Measurements from ENCODE around the gene GPN2.
"Not testable (repeated sequence)": the region's sequence is repeated elsewhere in the genome, so short reads cannot be mapped to it uniquely, and the experiment has no call there.

The GPN2 gene

GRCh38 chr1:26900001-26900814, 10.1 kb upstream of the GPN2 start, which contains the start of gene GPATCH3:
Gene GPATCH3 (minus strand): TSS chr1:26900467. CDS start chr1:26900442, 25 bp downstream.
- peak; percentile 90 to 92 for DNase-seq

GRCh38 chr1:26897351-26897750, 7.3 kb upstream of the GPN2 start:
- DNase-seq: no peak

- no peak for DNase-seq
Measured at GRCh38 chr1:26894263-26894662, 4.2 kb upstream of the GPN2 start.

GRCh38 chr1:26890467-26890796, 349 bp upstream of the GPN2 start:
- no peak for DNase-seq

- DNase-seq: no peak
Measured at GRCh38 chr1:26888231-26888630, 1.9 kb downstream of the GPN2 start.

- DNase-seq: no peak
Measured at GRCh38 chr1:26887125-26887524, 3.0 kb downstream of the GPN2 start.

GRCh38 chr1:26882696-26883463, 7.2 kb downstream of the GPN2 start:
- no peak for DNase-seq

GRCh38 chr1:26881611-26882010, 8.5 kb downstream of the GPN2 start:
- not testable (repeated sequence) for DNase-seq

- DNase-seq: no peak
Measured at GRCh38 chr1:26879793-26880192, 10.3 kb downstream of the GPN2 start.

- DNase-seq: no peak
Measured at GRCh38 chr1:26877326-26877725, 12.8 kb downstream of the GPN2 start.

- no peak for DNase-seq
Measured at GRCh38 chr1:26874896-26875295, 15.2 kb downstream of the GPN2 start.

- not testable (repeated sequence) for DNase-seq
Measured at GRCh38 chr1:26873097-26873496, 17.0 kb downstream of the GPN2 start.

GRCh38 chr1:26864610-26865480, 25.2 kb downstream of the GPN2 start:
- peak; percentile 97 to 98 for DNase-seq

GRCh38 chr1:26863685-26864077, 26.4 kb downstream of the GPN2 start:
- DNase-seq: no peak

- DNase-seq: peak; percentile 82 to 83
Measured at GRCh38 chr1:26862781-26863684, 27.1 kb downstream of the GPN2 start, which contains the start of gene SFN. Gene SFN (plus strand): TSS chr1:26863149. CDS start chr1:26863213, 64 bp downstream.

GRCh38 chr1:26861889-26862378, 28.1 kb downstream of the GPN2 start:
- no peak for DNase-seq

GRCh38 chr1:26861286-26861701, 28.8 kb downstream of the GPN2 start:
- no peak for DNase-seq

- DNase-seq: no peak
Measured at GRCh38 chr1:26858891-26859640, 31.0 kb downstream of the GPN2 start.

GRCh38 chr1:26858160-26858559, 31.9 kb downstream of the GPN2 start:
- DNase-seq: no peak

- no peak for DNase-seq
Measured at GRCh38 chr1:26857473-26858060, 32.5 kb downstream of the GPN2 start.

All from activated T-cell treated with anti-CD3 and anti-CD28 coated beads, Interleukin-2, amount 50 U/mL, for 48 hours (primary cell).